IMR-90 (cell line): ENCODE results near the gene NXF1. TPM values are rescaled to one million over a fixed set of nuclear protein-coding genes. Genes with fewer than 3 reads are reported as not detected.

Source experiments
- ATAC-seq: fragments of 200-7000 bp; cut with Tn5 transposase; 2 replicates; pipeline ENCODE4 v1.9.1; 2020; ENCODE audit warnings: low read depth, mild to moderate bottlenecking, moderate library complexity
- BruUV-seq: library from RNA; stranded (reverse); fragments of 400-500 nt; replicated peaks from 2 replicates; lab custom pipeline; 2021; lab: Mats Ljungman, UMichigan
- CTCF ChIA-PET: fragments of 300-600 bp; formaldehyde crosslinking; extraction: SDS; loops from one replicate; lab custom pipeline; 2021; ENCODE audit warnings: antibody characterized with exemption; lab: Yijun Ruan, JAX
- POLR2A ChIA-PET: fragments of 300-600 bp; sonication (Branson Sonifier 250); formaldehyde crosslinking; loops from one replicate; lab custom pipeline; 2022; ENCODE audit warnings: antibody characterized with exemption; ENCODE audit not compliant: unreplicated experiment; lab: Charles Lee
- DNase-seq: peaks from one replicate; pipeline ENCODE4 v3.0.0; 2013
- H2AFZ ChIP-seq: replicated peaks from 2 replicates; pipeline ENCODE3; 2013; ENCODE audit warnings: low read length, mild to moderate bottlenecking; ENCODE audit not compliant: poor library complexity
- H2AK5ac ChIP-seq: 2 replicates; pipeline ENCODE4 v1.6.1; 2013; ENCODE audit warnings: low read depth, low read length, inconsistent platforms
- H2AK9ac ChIP-seq: replicated peaks from 2 replicates; pipeline ENCODE3; 2013; ENCODE audit warnings: mild to moderate bottlenecking, low read depth, low read length, moderate library complexity; ENCODE audit not compliant: poor library complexity
- H2BK120ac ChIP-seq: 2 replicates; pipeline ENCODE4 v1.6.1; 2013; ENCODE audit warnings: low read depth, low read length, inconsistent platforms
- H2BK15ac ChIP-seq: 3 replicates; pipeline ENCODE4 v1.6.1; 2013; ENCODE audit warnings: low read depth, low read length, inconsistent platforms
- H2BK20ac ChIP-seq: 2 replicates; pipeline ENCODE4 v1.6.1; 2013; ENCODE audit warnings: low read depth, mild to moderate bottlenecking, inconsistent platforms, low read length, moderate library complexity
- H2BK5ac ChIP-seq: 2 replicates; pipeline ENCODE4 v1.6.1; 2013; ENCODE audit warnings: mild to moderate bottlenecking, low read depth, low read length, inconsistent platforms; ENCODE audit not compliant: poor library complexity, severe bottlenecking
- H3K14ac ChIP-seq: replicated peaks from 2 replicates; pipeline ENCODE4 v1.6.1; 2013; ENCODE audit warnings: low read depth, low read length, inconsistent platforms
- H3K18ac ChIP-seq: 2 replicates; pipeline ENCODE4 v1.6.1; 2013; ENCODE audit warnings: low read depth, low read length, control low read depth
- H3K23ac ChIP-seq: 2 replicates; pipeline ENCODE4 v1.6.1; 2013; ENCODE audit warnings: low read depth, low read length, inconsistent platforms
- H3K27ac ChIP-seq: 2 replicates; pipeline ENCODE4 v1.5.1; 2013; ENCODE audit warnings: mild to moderate bottlenecking, control low read depth, low read length; ENCODE audit not compliant: insufficient read depth
- H3K27me3 ChIP-seq: 2 replicates; pipeline ENCODE4 v1.6.1; 2013; ENCODE audit warnings: low read length; ENCODE audit not compliant: control insufficient read depth, insufficient read depth
- H3K36me3 ChIP-seq: 2 replicates; pipeline ENCODE4 v1.6.1; 2013; ENCODE audit warnings: low read length, mixed read lengths; ENCODE audit not compliant: control insufficient read depth, insufficient read depth
- H3K4ac ChIP-seq: 2 replicates; pipeline ENCODE4 v1.6.1; 2013; ENCODE audit warnings: low read depth, low read length, inconsistent platforms
- H3K4me1 ChIP-seq: 2 replicates; pipeline ENCODE4 v1.6.1; 2013; ENCODE audit warnings: low read length, mixed read lengths; ENCODE audit not compliant: control insufficient read depth, insufficient read depth
- H3K4me2 ChIP-seq: 2 replicates; pipeline ENCODE4 v1.6.1; 2013; ENCODE audit warnings: low read depth, mild to moderate bottlenecking, control low read depth, low read length, moderate library complexity
- H3K4me3 ChIP-seq: 2 replicates; pipeline ENCODE4 v1.5.1; 2013; ENCODE audit warnings: low read depth, mild to moderate bottlenecking, control low read depth, low read length, moderate library complexity; ENCODE audit not compliant: insufficient read depth
- H3K56ac ChIP-seq: 2 replicates; pipeline ENCODE4 v1.6.1; 2013; ENCODE audit warnings: low read length, inconsistent platforms; ENCODE audit not compliant: insufficient read depth; ENCODE audit errors: extremely low read depth
- H3K79me1 ChIP-seq, 2 experiments: 2 replicates each; pipeline ENCODE4 v1.6.1; 2013; ENCODE audit warnings: low read length in 2 of 2, inconsistent platforms in 1 of 2, low read depth in 1 of 2
- H3K9ac ChIP-seq: 2 replicates; pipeline ENCODE4 v1.6.1; 2013; ENCODE audit warnings: low read depth, low read length, control low read depth
- H3K9me1 ChIP-seq: 2 replicates; pipeline ENCODE4 v1.6.1; 2013; ENCODE audit warnings: low read length, inconsistent platforms; ENCODE audit not compliant: insufficient read depth
- H3K9me3 ChIP-seq: 2 replicates; pipeline ENCODE4 v1.6.1; 2013; ENCODE audit warnings: low read length; ENCODE audit not compliant: control insufficient read depth, insufficient read depth
- H4K20me1 ChIP-seq: 2 replicates; pipeline ENCODE4 v1.6.1; 2013; ENCODE audit warnings: low read length, inconsistent platforms; ENCODE audit not compliant: insufficient read depth
- H4K5ac ChIP-seq: 2 replicates; pipeline ENCODE4 v1.6.1; 2013; ENCODE audit warnings: mild to moderate bottlenecking, low read depth, low read length, control low read depth
- H4K8ac ChIP-seq, 2 experiments: 2 replicates each; pipeline ENCODE4 v1.6.1; 2013; ENCODE audit warnings: low read depth in 2 of 2, low read length in 2 of 2, control low read depth in 1 of 2, inconsistent platforms in 1 of 2
- H4K91ac ChIP-seq: 2 replicates; pipeline ENCODE4 v1.6.1; 2013; ENCODE audit warnings: low read depth, low read length, inconsistent platforms; ENCODE audit not compliant: insufficient read depth
- BHLHE40 ChIP-seq: fragments of 150-350 bp; IDR thresholded peaks from 2 replicates; pipeline ENCODE4 v1.6.1; 2016; ENCODE audit warnings: mild to moderate bottlenecking, low read depth, low read length
- CHD1 ChIP-seq: IDR thresholded peaks from 2 replicates; pipeline ENCODE4 v1.6.1; 2012; ENCODE audit warnings: low read depth, low read length, improper control_type of control experiment
- MAZ ChIP-seq: IDR thresholded peaks from 2 replicates; pipeline ENCODE4 v1.6.1; 2012; ENCODE audit warnings: low read depth, mild to moderate bottlenecking, low read length, improper control_type of control experiment, moderate library complexity, borderline replicate concordance
- MXI1 ChIP-seq: IDR thresholded peaks from 2 replicates; pipeline ENCODE4 v1.6.1; 2012; ENCODE audit warnings: low read depth, mild to moderate bottlenecking, low read length, moderate library complexity, borderline replicate concordance
- NFE2L2 ChIP-seq: fragments of 150-350 bp; IDR thresholded peaks from 2 replicates; pipeline ENCODE4 v1.6.1; 2016; ENCODE audit warnings: low read depth, mild to moderate bottlenecking, low read length
- POLR2A ChIP-seq: IDR thresholded peaks from 2 replicates; pipeline ENCODE4 v1.6.1; 2012; ENCODE audit warnings: mild to moderate bottlenecking, low read depth, low read length
- RCOR1 ChIP-seq: IDR thresholded peaks from 2 replicates; pipeline ENCODE4 v1.6.1; 2012; ENCODE audit warnings: mild to moderate bottlenecking, low read length, improper control_type of control experiment; ENCODE audit not compliant: insufficient replicate concordance
- RFX5 ChIP-seq: IDR thresholded peaks from 2 replicates; pipeline ENCODE4 v1.8.0; 2012; ENCODE audit warnings: low read depth, mild to moderate bottlenecking, low read length, moderate library complexity
- WGBS, 2 experiments: methylation state at CpG; one replicate each; pipeline versions ENCODE4 v1.1.5 to v1.1.7; 2013; ENCODE audit warnings: missing lambda C conversion rate in 2 of 2; ENCODE audit not compliant: insufficient read length in 1 of 2; ENCODE audit errors: extremely low coverage in 2 of 2; 5-methylcytosine and 5-hydroxymethylcytosine counted together
- dilution Hi-C: fragments of 300-500 bp; cut with HindIII; formaldehyde crosslinking; loops from one replicate; pipeline ENCODE4 v1.14.3; 2018; ENCODE audit warnings: low sequenced_read_pairs; ENCODE audit not compliant: unreplicated experiment
- in situ Hi-C: fragments of 300-500 bp; cut with MboI; formaldehyde crosslinking; loops from 3 replicates; pipeline ENCODE4 v1.14.3; 2019; ENCODE audit warnings: low sequenced_read_pairs, inconsistent platforms, mixed read lengths
- intact Hi-C: fragments of 100-400 bp; cut with micrococcal nuclease; formaldehyde crosslinking; loops from 2 replicates; pipeline ENCODE4 v1.10.0; 2022
- polyA plus RNA-seq, 3 experiments: library from polyadenylated mRNA; depleted of rRNA; stranded (reverse); fragments of >200 nt; gene quantifications; 2 replicates each; pipeline ENCODE4 v1.2.3, GENCODE V29; 2012; ENCODE audit warnings: low replicate concordance in 1 of 3
- total RNA-seq: library from RNA; depleted of rRNA; stranded (reverse); fragments of >200 nt; gene quantifications from 2 replicates; pipeline ENCODE4 v1.2.3, GENCODE V29; 2012
- TF ChIP-seq, protein P1 (sequence below): conservative IDR thresholded peaks from 2 replicates; pipeline ENCODE4 v1.5.1; 2012; ENCODE audit warnings: mild to moderate bottlenecking, low read depth, low read length, improper control_type of control experiment
- TF ChIP-seq, protein P2 (sequence below): fragments of 150-350 bp; IDR thresholded peaks from 2 replicates; pipeline ENCODE4 v1.6.1; 2017; ENCODE audit warnings: mild to moderate bottlenecking, antibody characterized with exemption, low read length, low read depth

The NXF1 gene
- total and polyA plus RNA-seq, 2 of the 4 experiments (the other 2 are of a cell fraction): 26.3 to 97.4 TPM

DNA sequence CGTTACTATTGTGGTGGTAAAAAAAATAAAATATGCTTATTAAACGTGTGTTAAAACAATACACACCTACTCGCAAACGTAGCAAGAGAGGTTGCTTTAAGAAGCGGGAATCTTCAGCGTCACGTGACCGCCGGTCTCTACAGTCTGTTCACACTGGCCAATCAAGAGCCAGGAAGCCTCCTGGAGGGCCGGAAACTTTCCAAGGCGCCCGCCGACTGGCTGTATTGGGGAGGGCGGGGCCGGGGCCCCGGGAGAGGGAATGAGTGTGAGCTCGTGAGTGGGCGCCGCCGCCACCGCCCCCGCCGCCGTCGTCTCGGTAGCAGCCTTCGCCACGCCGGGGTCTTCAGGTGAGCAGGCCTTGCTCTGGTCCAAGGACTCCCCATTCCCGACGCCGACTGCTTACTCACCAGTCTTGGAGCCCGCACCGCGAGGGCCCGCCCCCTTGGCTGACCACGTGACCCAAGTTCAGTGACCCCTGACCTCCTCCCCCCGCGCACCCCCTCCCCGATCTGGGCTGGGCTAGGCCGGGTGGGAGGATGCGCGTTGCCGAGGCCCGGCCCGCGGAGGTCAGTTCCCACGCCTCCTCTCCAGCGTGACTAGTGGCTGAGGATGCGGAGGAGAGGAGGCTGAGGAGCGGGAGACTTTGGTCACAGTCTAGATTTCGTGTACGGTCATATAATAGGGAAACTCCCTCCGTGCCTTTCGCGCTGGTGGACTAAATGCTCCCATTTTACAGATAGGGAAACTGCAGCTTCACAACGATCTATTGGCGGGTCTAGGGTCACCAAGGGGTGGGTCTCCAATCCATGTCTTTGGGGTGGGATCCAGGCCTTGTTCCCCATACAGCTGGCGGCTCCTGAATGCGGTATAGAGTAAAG lies 33.9 kb downstream of the NXF1 start, which contains the start of gene TAF6L:
Gene TAF6L (plus strand): TSS at position 253 of the 878 bp plus-strand sequence. CDS start 4,388 bp downstream, outside the sequence.
- CTCF ChIA-PET: interaction anchor here (0.9 to 3.8 kb wide), 2 partner anchors 10 to 16 kb away, joined by 5 to 26 read pairs; partner anchors contain the start of gene TMEM179B
- 10% methylated on average over 6 of the region's 60 CpGs; no CpG with 5 or more reads in 1 of the 2 experiments for WGBS, 2 experiments
- dilution Hi-C loops: no loop called here

More for the DNA sequence above, 33.9 kb downstream of the NXF1 start, which contains the start of gene TAF6L:
- H3K27ac ChIP-seq: peak within 1 kb of the TSS; percentile 96
- peaks cover 8 to 31% of the 10 kb centered on the region in 2 experiments for H3K79me1 ChIP-seq
- peak within 1 kb of the TSS; percentile 90 for H2BK5ac ChIP-seq
- ATAC-seq: peak; percentile 99
- in situ Hi-C loops: no loop called here
- H3K14ac ChIP-seq: peak within 1 kb of the TSS; percentile 80
- peak within 1 kb of the TSS; percentile 81 for H3K4me3 ChIP-seq
- H3K4ac ChIP-seq: peak within 1 kb of the TSS; percentile 88
- H3K9me3 ChIP-seq: no peaks in the 10 kb centered on the region
- H4K20me1 ChIP-seq: no peaks in the 10 kb centered on the region
- peaks cover 14% of the 10 kb centered on the region for H3K36me3 ChIP-seq
- peak within 1 kb of the TSS; percentile 85 for H2AK5ac ChIP-seq
- H3K18ac ChIP-seq: peak within 1 kb of the TSS; percentile 88
- H2BK20ac ChIP-seq: no peak within 1 kb of the TSS
- 0 out of 2 replicates have a peak, but pooled peaks cover 3% of the 10 kb centered on the region for H3K9me1 ChIP-seq
- peak within 1 kb of the TSS; percentile 93 for H3K4me2 ChIP-seq
- peak within 1 kb of the TSS; percentile 77 for H2AK9ac ChIP-seq
- no peaks in the 10 kb centered on the region for H3K27me3 ChIP-seq
- BruUV-seq: no TSS peak
- H4K5ac ChIP-seq: peak within 1 kb of the TSS; percentile 97
- peak within 1 kb of the TSS; percentile 77 for H4K91ac ChIP-seq
- peak within 1 kb of the TSS; percentile 93 to 97 for H4K8ac ChIP-seq
- intact Hi-C loops: no loop called here
- H2BK15ac ChIP-seq: no peak within 1 kb of the TSS; the same call in 2 of the 3 replicates
- DNase-seq: peak; percentile 95
- peak; percentile 5; the same call in 1 of the 2 replicates for TF ChIP-seq NFE2L2
- no peak for TF ChIP-seq MXI1
- TF ChIP-seq, protein P1, sequence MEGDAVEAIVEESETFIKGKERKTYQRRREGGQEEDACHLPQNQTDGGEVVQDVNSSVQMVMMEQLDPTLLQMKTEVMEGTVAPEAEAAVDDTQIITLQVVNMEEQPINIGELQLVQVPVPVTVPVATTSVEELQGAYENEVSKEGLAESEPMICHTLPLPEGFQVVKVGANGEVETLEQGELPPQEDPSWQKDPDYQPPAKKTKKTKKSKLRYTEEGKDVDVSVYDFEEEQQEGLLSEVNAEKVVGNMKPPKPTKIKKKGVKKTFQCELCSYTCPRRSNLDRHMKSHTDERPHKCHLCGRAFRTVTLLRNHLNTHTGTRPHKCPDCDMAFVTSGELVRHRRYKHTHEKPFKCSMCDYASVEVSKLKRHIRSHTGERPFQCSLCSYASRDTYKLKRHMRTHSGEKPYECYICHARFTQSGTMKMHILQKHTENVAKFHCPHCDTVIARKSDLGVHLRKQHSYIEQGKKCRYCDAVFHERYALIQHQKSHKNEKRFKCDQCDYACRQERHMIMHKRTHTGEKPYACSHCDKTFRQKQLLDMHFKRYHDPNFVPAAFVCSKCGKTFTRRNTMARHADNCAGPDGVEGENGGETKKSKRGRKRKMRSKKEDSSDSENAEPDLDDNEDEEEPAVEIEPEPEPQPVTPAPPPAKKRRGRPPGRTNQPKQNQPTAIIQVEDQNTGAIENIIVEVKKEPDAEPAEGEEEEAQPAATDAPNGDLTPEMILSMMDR: no peak
- TF ChIP-seq, protein P2, sequence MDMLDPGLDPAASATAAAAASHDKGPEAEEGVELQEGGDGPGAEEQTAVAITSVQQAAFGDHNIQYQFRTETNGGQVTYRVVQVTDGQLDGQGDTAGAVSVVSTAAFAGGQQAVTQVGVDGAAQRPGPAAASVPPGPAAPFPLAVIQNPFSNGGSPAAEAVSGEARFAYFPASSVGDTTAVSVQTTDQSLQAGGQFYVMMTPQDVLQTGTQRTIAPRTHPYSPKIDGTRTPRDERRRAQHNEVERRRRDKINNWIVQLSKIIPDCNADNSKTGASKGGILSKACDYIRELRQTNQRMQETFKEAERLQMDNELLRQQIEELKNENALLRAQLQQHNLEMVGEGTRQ: peak; percentile 97
- peak; percentile 75 for TF ChIP-seq POLR2A
- no peak for TF ChIP-seq CHD1
- no peak for TF ChIP-seq RFX5
- peak; percentile 96 for TF ChIP-seq MAZ
- TF ChIP-seq BHLHE40: peak; percentile 77
- TF ChIP-seq RCOR1: no peak
- H3K4me1 ChIP-seq: peaks cover 3% of the 10 kb centered on the region
- peak within 1 kb of the TSS; percentile 74 for H3K23ac ChIP-seq
- H3K9ac ChIP-seq: peak within 1 kb of the TSS; percentile 78
- POLR2A ChIA-PET: interaction anchor here (0.6 to 1.0 kb wide), 2 partner anchors 10 to 17 kb away, joined by 3 to 5 read pairs; partner anchors contain the start of genes POLR2G and ZBTB3
- peak within 1 kb of the TSS; percentile 66 for H2BK120ac ChIP-seq
- peak within 1 kb of the TSS; percentile 95 for H2AFZ ChIP-seq
- peak within 1 kb of the TSS; percentile 91 for H3K56ac ChIP-seq
